ENCODE results near the gene SLC6A3. TPM values are rescaled to one million over a fixed set of nuclear protein-coding genes. Genes with fewer than 3 reads are reported as not detected.
A peak's percentile ranks its signal among the peaks of the same experiment; 100 is the strongest.

The SLC6A3 gene
- total RNA-seq, 1 experiment from 2014 or later, result 0.74 TPM

- Mint-ChIP-seq H3K4me1 (peaks cover 8% of the 10 kb centered on the region; the same call in 1 of the 2 replicates), H3K9me3 (peaks cover 38% of the 10 kb centered on the region), H3K27ac (no peak overlapping the region), H3K36me3 (peaks cover 11% of the 10 kb centered on the region), H3K27me3 (ENCODE audit: low read depth) (peaks cover 21% of the 10 kb centered on the region), H3K4me3 (no peak overlapping the region)
- POLR2A ChIA-PET, result no interaction called here
- DNase-seq (ENCODE audit: low spot score) (peak; percentile 43), ATAC-seq (peak; percentile 92)
- CTCF ChIA-PET, result interaction anchor here (0.7 to 3.1 kb wide), 11 partner anchors 11 to 233 kb away, joined by 3 to 21 read pairs (median 4); no protein-coding TSS in a partner anchor
- TF ChIP-seq AR (CRISPR knock-in tag; IDR thresholded peaks at IDR 0.05) (no peak), ZNF317 (CRISPR knock-in tag; IDR thresholded peaks at IDR 0.05; ENCODE audit: borderline replicate concordance, low read depth) (no peak), TCF7 (CRISPR knock-in tag; IDR thresholded peaks at IDR 0.05; ENCODE audit: low read depth) (no peak), HMGA2 (CRISPR knock-in tag; IDR thresholded peaks at IDR 0.05) (no peak), E2F4 (CRISPR knock-in tag; IDR thresholded peaks at IDR 0.05; ENCODE audit: borderline replicate concordance, low read depth) (no peak), ZNF396 (CRISPR knock-in tag; IDR thresholded peaks at IDR 0.05; ENCODE audit: borderline replicate concordance) (no peak), CREB1 (CRISPR knock-in tag; IDR thresholded peaks at IDR 0.05) (no peak), IRF1 (CRISPR knock-in tag; IDR thresholded peaks at IDR 0.05) (no peak), STAT6 (CRISPR knock-in tag; conservative IDR thresholded peaks at IDR 0.05; ENCODE audit: low read depth) (no peak), MYBL2 (CRISPR knock-in tag; IDR thresholded peaks at IDR 0.05) (no peak), IRF2 (CRISPR knock-in tag; IDR thresholded peaks at IDR 0.05; ENCODE audit: borderline replicate concordance, low read depth) (no peak), ZNF263 (CRISPR knock-in tag; IDR thresholded peaks at IDR 0.05; ENCODE audit: low read depth) (no peak)
These were observed 7.9 kb downstream of the SLC6A3 start for GRCh38 chr5:1437226-1437829.

GRCh38 chr5:1436681-1437080 is 8.6 kb downstream of the SLC6A3 start:
- ChIA-PET CTCF (interaction anchor here (1.0 to 3.1 kb wide), 3 partner anchors 31 to 208 kb away, joined by 4 to 21 read pairs (median 4); no protein-coding TSS in a partner anchor), POLR2A (no interaction called here)
- peaks cover 40% of the 10 kb centered on the region for H3K9me3 Mint-ChIP-seq
- ATAC-seq (no peak), DNase-seq (ENCODE audit: low spot score) (no peak)
- peaks cover 17% of the 10 kb centered on the region for H3K27me3 Mint-ChIP-seq (ENCODE audit: low read depth)
- no peak overlapping the region for H3K4me3 Mint-ChIP-seq
- peaks cover 8% of the 10 kb centered on the region; the same call in 1 of the 2 replicates for H3K4me1 Mint-ChIP-seq
- H3K36me3 Mint-ChIP-seq, result peaks cover 12% of the 10 kb centered on the region
- H3K27ac Mint-ChIP-seq, result no peak overlapping the region
- TF ChIP-seq E2F5 (CRISPR knock-in tag; IDR thresholded peaks at IDR 0.05), result no peak
- no peak for TF ChIP-seq NR3C1 (CRISPR knock-in tag; conservative IDR thresholded peaks at IDR 0.05; ENCODE audit: low read depth)
- TF ChIP-seq RORB (CRISPR knock-in tag; IDR thresholded peaks at IDR 0.05), result no peak
- no peak for TF ChIP-seq ZBTB43 (CRISPR knock-in tag; IDR thresholded peaks at IDR 0.05)
- no peak for TF ChIP-seq HMGXB4 (CRISPR knock-in tag; IDR thresholded peaks at IDR 0.05)
- TF ChIP-seq ZNF671 (CRISPR knock-in tag; IDR thresholded peaks at IDR 0.05), result no peak
